Measurements from ENCODE around the gene GTF2I. TPM values are rescaled to one million over a fixed set of nuclear protein-coding genes. Genes with fewer than 3 reads are reported as not detected.

GTF2I gene
- total RNA-seq, 2 experiments from 2014 or later = 156 TPM

DNA sequence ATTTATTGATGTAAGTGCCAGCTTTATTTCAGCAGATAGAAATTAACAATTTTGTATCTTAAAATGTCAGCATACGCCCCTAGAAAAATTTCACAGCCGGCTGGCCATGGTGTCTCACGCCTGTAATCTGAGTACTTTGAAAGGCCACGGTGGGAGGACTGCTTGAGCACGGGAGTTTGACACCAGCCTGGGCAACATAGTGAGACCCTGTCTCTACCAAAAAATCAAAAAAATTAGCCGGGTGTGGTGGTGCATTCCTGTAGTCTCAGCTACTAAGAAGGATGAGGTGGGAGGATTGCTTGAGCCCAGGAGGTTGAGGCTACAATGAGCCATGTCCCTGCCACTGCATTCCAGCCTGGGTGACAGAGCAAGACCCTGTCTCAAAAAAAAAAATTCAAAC lies 14.1 kb downstream of the GTF2I start:
- H3K4me1 Mint-ChIP-seq (ENCODE audit: low read depth) = peaks cover 50% of the 10 kb centered on the region
- intact Hi-C loops (cut with micrococcal nuclease) = no loop called here

GRCh38 chr7:74672343-74672915 lies 14.9 kb downstream of the GTF2I start:
- Mint-ChIP-seq H3K9me3 (no peaks in the 10 kb centered on the region), H3K36me3 (ENCODE audit: low read depth) (peaks cover 19% of the 10 kb centered on the region), H3K4me3 (no peak overlapping the region), H3K27ac (no peak overlapping the region), H3K27me3 (no peaks in the 10 kb centered on the region), H3K4me1 (ENCODE audit: low read depth) (peaks cover 47% of the 10 kb centered on the region)
- POLR2A ChIA-PET = interaction anchor here (0.6 kb wide), 1 partner anchor 592 kb away, joined by 3 read pairs; no protein-coding TSS in a partner anchor
- TF ChIP-seq, protein P1, sequence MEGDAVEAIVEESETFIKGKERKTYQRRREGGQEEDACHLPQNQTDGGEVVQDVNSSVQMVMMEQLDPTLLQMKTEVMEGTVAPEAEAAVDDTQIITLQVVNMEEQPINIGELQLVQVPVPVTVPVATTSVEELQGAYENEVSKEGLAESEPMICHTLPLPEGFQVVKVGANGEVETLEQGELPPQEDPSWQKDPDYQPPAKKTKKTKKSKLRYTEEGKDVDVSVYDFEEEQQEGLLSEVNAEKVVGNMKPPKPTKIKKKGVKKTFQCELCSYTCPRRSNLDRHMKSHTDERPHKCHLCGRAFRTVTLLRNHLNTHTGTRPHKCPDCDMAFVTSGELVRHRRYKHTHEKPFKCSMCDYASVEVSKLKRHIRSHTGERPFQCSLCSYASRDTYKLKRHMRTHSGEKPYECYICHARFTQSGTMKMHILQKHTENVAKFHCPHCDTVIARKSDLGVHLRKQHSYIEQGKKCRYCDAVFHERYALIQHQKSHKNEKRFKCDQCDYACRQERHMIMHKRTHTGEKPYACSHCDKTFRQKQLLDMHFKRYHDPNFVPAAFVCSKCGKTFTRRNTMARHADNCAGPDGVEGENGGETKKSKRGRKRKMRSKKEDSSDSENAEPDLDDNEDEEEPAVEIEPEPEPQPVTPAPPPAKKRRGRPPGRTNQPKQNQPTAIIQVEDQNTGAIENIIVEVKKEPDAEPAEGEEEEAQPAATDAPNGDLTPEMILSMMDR (IDR thresholded peaks at IDR 0.05) = no peak
- no peak for ATAC-seq
- intact Hi-C loops (cut with micrococcal nuclease) = no loop called here
- CTCF ChIA-PET = interaction anchor here (2.2 kb wide), 1 partner anchor 10 kb away, joined by 4 read pairs; no protein-coding TSS in a partner anchor
- DNase-seq = no peak

More for the DNA sequence above, 14.1 kb downstream of the GTF2I start:
- no peak for ATAC-seq
- Mint-ChIP-seq H3K9me3 (no peaks in the 10 kb centered on the region), H3K27ac (no peak overlapping the region), H3K4me3 (no peak overlapping the region), H3K27me3 (no peaks in the 10 kb centered on the region), H3K36me3 (ENCODE audit: low read depth) (peaks cover 26% of the 10 kb centered on the region)
- CTCF ChIA-PET = interaction anchor here (2.2 kb wide), 1 partner anchor 9 kb away, joined by 4 read pairs; no protein-coding TSS in a partner anchor
- no peak for DNase-seq
- TF ChIP-seq, protein P1 (IDR thresholded peaks at IDR 0.05) = no peak
- POLR2A ChIA-PET = interaction anchor here (0.6 kb wide), 1 partner anchor 591 kb away, joined by 3 read pairs; no protein-coding TSS in a partner anchor

- ChIA-PET CTCF (no interaction called here), POLR2A (interaction anchor here (1.4 kb wide), 1 partner anchor 11 kb away, joined by 4 read pairs; no protein-coding TSS in a partner anchor)
- H3K9me3 Mint-ChIP-seq = no peaks in the 10 kb centered on the region
- ATAC-seq = no peak
- peaks cover 44% of the 10 kb centered on the region for H3K4me1 Mint-ChIP-seq (ENCODE audit: low read depth)
- H3K27ac Mint-ChIP-seq = no peak overlapping the region
- H3K27me3 Mint-ChIP-seq = no peaks in the 10 kb centered on the region
- TF ChIP-seq, protein P1 (IDR thresholded peaks at IDR 0.05) = no peak
- intact Hi-C loops (cut with micrococcal nuclease) = no loop called here
- H3K4me3 Mint-ChIP-seq = no peak overlapping the region
- H3K36me3 Mint-ChIP-seq (ENCODE audit: low read depth) = peaks cover 19% of the 10 kb centered on the region
- no peak for DNase-seq
These were observed 16.6 kb downstream of the GTF2I start for GRCh38 chr7:74674166-74674565.

- TF ChIP-seq, protein P1 (IDR thresholded peaks at IDR 0.05) = no peak
- Mint-ChIP-seq H3K4me3 (no peak overlapping the region), H3K4me1 (ENCODE audit: low read depth) (peaks cover 34% of the 10 kb centered on the region), H3K27ac (peak overlapping the region; percentile 51), H3K36me3 (ENCODE audit: low read depth) (peaks cover 32% of the 10 kb centered on the region), H3K9me3 (no peaks in the 10 kb centered on the region), H3K27me3 (no peaks in the 10 kb centered on the region)
- CTCF ChIA-PET = interaction anchor here (1.5 kb wide), 1 partner anchor 476 kb away, joined by 3 read pairs; no protein-coding TSS in a partner anchor
- intact Hi-C loops (cut with micrococcal nuclease) = no loop called here
- POLR2A ChIA-PET = interaction anchor here (1.2 to 1.5 kb wide), 2 partner anchors 21 to 24 kb away, joined by 4 to 5 read pairs; no protein-coding TSS in a partner anchor
- ATAC-seq = no peak
- DNase-seq = no peak
These were observed 25.3 kb downstream of the GTF2I start for GRCh38 chr7:74682829-74683228.

- intact Hi-C loops (cut with micrococcal nuclease) = no loop called here
- CTCF ChIA-PET = interaction anchor here (1.5 kb wide), 1 partner anchor 477 kb away, joined by 3 read pairs; no protein-coding TSS in a partner anchor
These were observed 26.3 kb downstream of the GTF2I start for GRCh38 chr7:74683799-74684198.

More at GRCh38 chr7:74683799-74684198, 26.3 kb downstream of the GTF2I start:
- DNase-seq (no peak), ATAC-seq (no peak)
- POLR2A ChIA-PET = no interaction called here
- H3K36me3 Mint-ChIP-seq (ENCODE audit: low read depth) = peaks cover 30% of the 10 kb centered on the region
- no peaks in the 10 kb centered on the region for H3K27me3 Mint-ChIP-seq
- no peaks in the 10 kb centered on the region for H3K9me3 Mint-ChIP-seq
- peaks cover 31% of the 10 kb centered on the region for H3K4me1 Mint-ChIP-seq (ENCODE audit: low read depth)
- TF ChIP-seq, protein P1 (IDR thresholded peaks at IDR 0.05) = no peak
- no peak overlapping the region for H3K4me3 Mint-ChIP-seq
- peak overlapping the region; percentile 52 for H3K27ac Mint-ChIP-seq
